ENCODE data around the gene S100G. TPM values are rescaled to one million over a fixed set of nuclear protein-coding genes. Genes with fewer than 3 reads are reported as not detected.
"Not testable (repeated sequence)": the region's sequence is repeated elsewhere in the genome, so short reads cannot be mapped to it uniquely, and the experiment has no call there.

S100G gene, protein sequence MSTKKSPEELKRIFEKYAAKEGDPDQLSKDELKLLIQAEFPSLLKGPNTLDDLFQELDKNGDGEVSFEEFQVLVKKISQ
- total RNA-seq, result not detected

DNA sequence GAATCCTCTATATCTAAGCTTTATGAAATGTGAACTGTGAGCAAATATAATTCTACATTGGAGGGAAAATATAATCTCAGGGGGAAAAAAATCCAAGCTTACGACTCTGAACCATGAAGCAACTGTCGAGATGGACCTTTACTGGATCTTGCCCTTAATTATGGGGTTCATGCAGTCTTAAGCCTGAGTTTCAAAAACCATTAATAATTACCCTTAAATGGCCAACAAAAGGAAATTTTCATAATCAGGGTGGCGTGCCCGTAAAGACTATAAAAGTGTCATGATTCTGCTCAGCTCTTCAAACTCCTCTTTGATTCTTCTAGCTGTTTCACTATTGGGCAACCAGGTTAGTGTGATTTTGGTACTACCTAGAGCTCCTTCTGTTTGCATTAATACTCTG, at the start of gene S100G:
S100G (plus strand) TSS at position 301 of the 400 bp plus-strand sequence. CDS start 849 bp downstream, outside the sequence.
- Histone ChIP-seq H3K9me3 (no peaks in the 10 kb centered on the region), H3K27ac (no peak within 1 kb of the TSS), H3K4me3 (no peak within 1 kb of the TSS), H3K4me1 (replicated peaks) (no peaks in the 10 kb centered on the region), H3K36me3 (no peaks in the 10 kb centered on the region), H3K27me3 (replicated peaks; ENCODE audit: insufficient read depth) (no peaks in the 10 kb centered on the region)
- TF ChIP-seq POLR2AphosphoS5 (IDR thresholded peaks at IDR 0.05) (no peak), POLR2A (IDR thresholded peaks at IDR 0.05) (no peak)
- TF ChIP-seq, protein P1, sequence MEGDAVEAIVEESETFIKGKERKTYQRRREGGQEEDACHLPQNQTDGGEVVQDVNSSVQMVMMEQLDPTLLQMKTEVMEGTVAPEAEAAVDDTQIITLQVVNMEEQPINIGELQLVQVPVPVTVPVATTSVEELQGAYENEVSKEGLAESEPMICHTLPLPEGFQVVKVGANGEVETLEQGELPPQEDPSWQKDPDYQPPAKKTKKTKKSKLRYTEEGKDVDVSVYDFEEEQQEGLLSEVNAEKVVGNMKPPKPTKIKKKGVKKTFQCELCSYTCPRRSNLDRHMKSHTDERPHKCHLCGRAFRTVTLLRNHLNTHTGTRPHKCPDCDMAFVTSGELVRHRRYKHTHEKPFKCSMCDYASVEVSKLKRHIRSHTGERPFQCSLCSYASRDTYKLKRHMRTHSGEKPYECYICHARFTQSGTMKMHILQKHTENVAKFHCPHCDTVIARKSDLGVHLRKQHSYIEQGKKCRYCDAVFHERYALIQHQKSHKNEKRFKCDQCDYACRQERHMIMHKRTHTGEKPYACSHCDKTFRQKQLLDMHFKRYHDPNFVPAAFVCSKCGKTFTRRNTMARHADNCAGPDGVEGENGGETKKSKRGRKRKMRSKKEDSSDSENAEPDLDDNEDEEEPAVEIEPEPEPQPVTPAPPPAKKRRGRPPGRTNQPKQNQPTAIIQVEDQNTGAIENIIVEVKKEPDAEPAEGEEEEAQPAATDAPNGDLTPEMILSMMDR (IDR thresholded peaks at IDR 0.05), result no peak
- intact Hi-C loops (cut with DNase I), result no loop called here
- WGBS, result 89% methylated on average over 4 of the region's 4 CpGs
- DNase-seq (ENCODE audit: low spot score), result no peak

DNA sequence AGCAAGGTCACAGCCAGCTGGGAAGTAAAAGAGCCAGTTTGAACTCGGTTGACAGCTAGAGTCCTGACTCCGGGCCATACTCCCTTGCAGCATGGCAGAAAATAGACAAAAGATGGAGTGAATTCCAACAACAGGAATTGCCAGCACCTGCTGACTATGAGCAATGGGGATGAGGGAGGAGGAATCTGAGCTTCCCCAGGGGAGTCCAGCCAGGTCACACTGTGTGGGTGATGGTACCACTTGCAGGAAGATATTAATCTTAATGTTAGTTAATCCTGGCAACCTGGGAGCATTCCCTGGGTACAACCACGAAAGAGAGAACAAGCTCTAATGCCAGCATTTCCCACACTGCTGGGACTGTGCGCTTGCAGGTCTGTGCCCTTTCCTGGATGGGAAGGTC, 48.1 kb upstream of the S100G start:
- Histone ChIP-seq H3K9me3 (no peaks in the 10 kb centered on the region), H3K27me3 (replicated peaks; ENCODE audit: insufficient read depth) (no peaks in the 10 kb centered on the region), H3K4me3 (no peak overlapping the region), H3K36me3 (no peaks in the 10 kb centered on the region), H3K27ac (no peak overlapping the region), H3K4me1 (replicated peaks) (no peaks in the 10 kb centered on the region)
- TF ChIP-seq, protein P1 (IDR thresholded peaks at IDR 0.05), result no peak
- no peak for TF ChIP-seq POLR2A (IDR thresholded peaks at IDR 0.05)
- no peak for TF ChIP-seq POLR2AphosphoS5 (IDR thresholded peaks at IDR 0.05)
- intact Hi-C loops (cut with DNase I), result no loop called here
- WGBS, result 79% methylated on average over 4 of the region's 4 CpGs
- DNase-seq (ENCODE audit: low spot score), result no peak

DNA sequence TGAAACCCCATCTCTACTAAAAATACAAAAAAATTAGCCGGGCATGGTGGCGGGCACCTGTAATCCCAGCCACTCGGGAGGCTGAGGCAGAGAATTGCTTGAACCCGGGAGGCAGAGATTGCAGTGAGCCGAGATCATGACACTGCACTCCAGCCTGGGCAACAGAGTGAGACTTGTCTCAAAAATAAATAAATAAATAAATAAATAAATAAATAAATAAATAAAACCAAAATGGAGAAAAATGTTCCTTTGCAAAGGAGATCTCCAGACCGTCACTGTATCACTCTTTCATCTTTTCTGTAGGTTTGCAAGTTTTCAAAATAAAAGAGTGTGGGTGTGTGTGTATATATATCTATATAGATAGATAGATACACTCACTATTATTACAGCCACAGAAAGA, 46.7 kb upstream of the S100G start:
- H3K9me3 ChIP-seq; H3K36me3 ChIP-seq; H3K4me3 ChIP-seq; intact Hi-C loops (cut with DNase I); H3K27me3 ChIP-seq (replicated peaks; ENCODE audit: insufficient read depth); H3K27ac ChIP-seq; H3K4me1 ChIP-seq (replicated peaks); DNase-seq (ENCODE audit: low spot score): not testable (repeated sequence)
- WGBS, result 100% methylated on average over 6 of the region's 6 CpGs

DNA sequence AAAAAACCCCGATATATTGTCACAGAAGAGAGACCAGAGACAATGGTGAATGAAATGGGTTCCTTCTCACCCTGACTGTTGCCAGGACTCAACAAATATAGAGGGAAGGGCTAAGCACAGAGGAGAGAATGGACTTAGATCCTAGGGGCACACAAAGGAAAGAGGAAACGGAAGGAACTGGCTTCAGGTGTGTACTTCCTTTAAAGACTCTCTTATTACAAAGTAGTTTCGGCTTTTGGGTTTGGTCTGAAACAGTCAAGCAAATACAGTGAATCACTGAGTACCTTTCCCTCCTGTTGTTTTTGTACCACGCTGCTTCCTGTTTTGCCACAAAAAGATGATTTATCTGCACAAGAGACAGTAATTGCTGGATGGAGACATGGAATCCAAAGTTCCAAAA, 46.1 kb upstream of the S100G start:
- no peak overlapping the region for H3K27ac ChIP-seq
- TF ChIP-seq POLR2A (IDR thresholded peaks at IDR 0.05) (no peak), POLR2AphosphoS5 (IDR thresholded peaks at IDR 0.05) (no peak)
- TF ChIP-seq, protein P1 (IDR thresholded peaks at IDR 0.05), result no peak
- no peak for DNase-seq (ENCODE audit: low spot score)

DNA sequence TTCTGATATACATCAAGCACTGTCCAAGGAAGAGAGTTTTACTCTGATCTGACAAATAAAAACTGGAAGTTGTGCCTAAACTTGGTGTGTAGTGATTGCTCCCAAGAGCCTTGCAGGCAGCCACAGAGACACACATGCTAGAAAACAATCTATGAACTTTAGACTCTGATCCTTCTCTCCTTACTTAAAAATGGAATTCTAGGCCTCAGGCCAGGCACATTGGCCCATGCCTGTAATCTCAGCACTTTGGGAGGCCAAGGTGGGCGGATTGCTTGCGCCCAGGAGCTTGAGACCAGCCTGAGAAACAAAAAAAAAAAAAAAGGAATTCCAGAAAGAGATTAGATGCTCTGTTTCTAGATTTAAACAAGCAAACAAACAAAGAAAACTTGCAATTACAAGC, 45.6 kb upstream of the S100G start:
- Histone ChIP-seq H3K4me1 (replicated peaks) (no peaks in the 10 kb centered on the region), H3K27ac (no peak overlapping the region), H3K27me3 (replicated peaks; ENCODE audit: insufficient read depth) (no peaks in the 10 kb centered on the region), H3K9me3 (no peaks in the 10 kb centered on the region), H3K4me3 (no peak overlapping the region), H3K36me3 (no peaks in the 10 kb centered on the region)
- WGBS, result 92% methylated on average over 2 of the region's 2 CpGs
- intact Hi-C loops (cut with DNase I), result no loop called here
- no peak for DNase-seq (ENCODE audit: low spot score)
- no peak for TF ChIP-seq POLR2A (IDR thresholded peaks at IDR 0.05)
- TF ChIP-seq, protein P1 (IDR thresholded peaks at IDR 0.05), result no peak
- TF ChIP-seq POLR2AphosphoS5 (IDR thresholded peaks at IDR 0.05), result no peak

More for the DNA sequence above, 46.1 kb upstream of the S100G start:
- H3K9me3 ChIP-seq, result no peaks in the 10 kb centered on the region
- WGBS, result 89% methylated on average over 4 of the region's 4 CpGs
- H3K4me1 ChIP-seq (replicated peaks), result no peaks in the 10 kb centered on the region
- no peaks in the 10 kb centered on the region for H3K27me3 ChIP-seq (replicated peaks; ENCODE audit: insufficient read depth)
- H3K4me3 ChIP-seq, result no peak overlapping the region
- intact Hi-C loops (cut with DNase I), result no loop called here
- no peaks in the 10 kb centered on the region for H3K36me3 ChIP-seq

Measured in prostate gland (tissue), 2 donors.